ENCODE results near the gene RAPGEF2.
"Not testable (repeated sequence)": the region's sequence is repeated elsewhere in the genome, so short reads cannot be mapped to it uniquely, and the experiment has no call there.

Gene RAPGEF2

GRCh38 chr4:159312236-159312635 lies 209.4 kb downstream of the RAPGEF2 start:
- Histone ChIP-seq H3K36me3 (ENCODE audit: control insufficient read depth, insufficient read depth, low read length) (peaks cover 25% of the 10 kb centered on the region), H3K9me3 (ENCODE audit: control insufficient read depth, low read length) (no peaks in the 10 kb centered on the region), H3K4me3 (ENCODE audit: extremely low read depth, insufficient read depth, low read length, poor library complexity, severe bottlenecking) (no peak overlapping the region), H3K4me1 (ENCODE audit: control insufficient read depth, insufficient read depth, low read length, poor library complexity, severe bottlenecking) (peaks cover 19% of the 10 kb centered on the region), H3K27ac (ENCODE audit: low read depth, low read length, severe bottlenecking) (no peak overlapping the region)

- WGBS, 2 experiments (ENCODE audit: insufficient coverage in 2 of 2) = 69 to 78% methylated on average over 8 to 9 of the region's 12 CpGs
- peaks cover 27% of the 10 kb centered on the region for H3K36me3 ChIP-seq (ENCODE audit: control insufficient read depth, insufficient read depth, low read length)
- not testable (repeated sequence) for H3K4me1 ChIP-seq (ENCODE audit: control insufficient read depth, insufficient read depth, low read length, poor library complexity, severe bottlenecking); H3K4me3 ChIP-seq (ENCODE audit: extremely low read depth, insufficient read depth, low read length, poor library complexity, severe bottlenecking); H3K9me3 ChIP-seq (ENCODE audit: control insufficient read depth, low read length); H3K27ac ChIP-seq (ENCODE audit: low read depth, low read length, severe bottlenecking)
Observed at GRCh38 chr4:159315879-159316278, 213.0 kb downstream of the RAPGEF2 start.

GRCh38 chr4:159317203-159317602 lies 214.3 kb downstream of the RAPGEF2 start:
- no peak overlapping the region for H3K27ac ChIP-seq (ENCODE audit: low read depth, low read length, severe bottlenecking)
- WGBS, 2 experiments (ENCODE audit: insufficient coverage in 2 of 2) = 96 to 100% methylated on average over 5 of the region's 5 CpGs
- H3K4me1 ChIP-seq (ENCODE audit: control insufficient read depth, insufficient read depth, low read length, poor library complexity, severe bottlenecking) = no peaks in the 10 kb centered on the region
- no peak overlapping the region for H3K4me3 ChIP-seq (ENCODE audit: extremely low read depth, insufficient read depth, low read length, poor library complexity, severe bottlenecking)
- H3K36me3 ChIP-seq (ENCODE audit: control insufficient read depth, insufficient read depth, low read length) = peaks cover 32% of the 10 kb centered on the region
- H3K9me3 ChIP-seq (ENCODE audit: control insufficient read depth, low read length) = no peaks in the 10 kb centered on the region

- WGBS, 2 experiments (ENCODE audit: insufficient coverage in 2 of 2) = 94% methylated on average over 2 of the region's 4 CpGs
- no peaks in the 10 kb centered on the region for H3K9me3 ChIP-seq (ENCODE audit: control insufficient read depth, low read length)
- no peak overlapping the region for H3K27ac ChIP-seq (ENCODE audit: low read depth, low read length, severe bottlenecking)
- H3K4me3 ChIP-seq (ENCODE audit: extremely low read depth, insufficient read depth, low read length, poor library complexity, severe bottlenecking) = no peak overlapping the region
- H3K4me1 ChIP-seq (ENCODE audit: control insufficient read depth, insufficient read depth, low read length, poor library complexity, severe bottlenecking) = no peaks in the 10 kb centered on the region
- H3K36me3 ChIP-seq (ENCODE audit: control insufficient read depth, insufficient read depth, low read length) = peaks cover 44% of the 10 kb centered on the region
Observed at GRCh38 chr4:159319027-159319426, 216.1 kb downstream of the RAPGEF2 start.

GRCh38 chr4:159326480-159326879 lies 223.6 kb downstream of the RAPGEF2 start:
- no peaks in the 10 kb centered on the region for H3K4me1 ChIP-seq (ENCODE audit: control insufficient read depth, insufficient read depth, low read length, poor library complexity, severe bottlenecking)
- H3K36me3 ChIP-seq (ENCODE audit: control insufficient read depth, insufficient read depth, low read length) = peaks cover 24% of the 10 kb centered on the region
- no peaks in the 10 kb centered on the region for H3K9me3 ChIP-seq (ENCODE audit: control insufficient read depth, low read length)
- no peak overlapping the region for H3K27ac ChIP-seq (ENCODE audit: low read depth, low read length, severe bottlenecking)
- no peak overlapping the region for H3K4me3 ChIP-seq (ENCODE audit: extremely low read depth, insufficient read depth, low read length, poor library complexity, severe bottlenecking)

GRCh38 chr4:159328766-159329165 lies 225.9 kb downstream of the RAPGEF2 start:
- H3K4me1 ChIP-seq (ENCODE audit: control insufficient read depth, insufficient read depth, low read length, poor library complexity, severe bottlenecking) = no peaks in the 10 kb centered on the region
- no peak overlapping the region for H3K27ac ChIP-seq (ENCODE audit: low read depth, low read length, severe bottlenecking)
- H3K4me3 ChIP-seq (ENCODE audit: extremely low read depth, insufficient read depth, low read length, poor library complexity, severe bottlenecking) = no peak overlapping the region
- no CpG with 5 or more reads among the region's 2 CpGs for WGBS, 2 experiments (ENCODE audit: insufficient coverage in 2 of 2)
- H3K36me3 ChIP-seq (ENCODE audit: control insufficient read depth, insufficient read depth, low read length) = peaks cover 19% of the 10 kb centered on the region
- H3K9me3 ChIP-seq (ENCODE audit: control insufficient read depth, low read length) = no peaks in the 10 kb centered on the region

- WGBS, 2 experiments (ENCODE audit: insufficient coverage in 2 of 2) = 83% methylated on average over 1 of the region's 1 CpG; no CpG with 5 or more reads in 1 of the 2 experiments
- H3K36me3 ChIP-seq (ENCODE audit: control insufficient read depth, insufficient read depth, low read length) = peaks cover 37% of the 10 kb centered on the region
- no peaks in the 10 kb centered on the region for H3K9me3 ChIP-seq (ENCODE audit: control insufficient read depth, low read length)
- no peak overlapping the region for H3K27ac ChIP-seq (ENCODE audit: low read depth, low read length, severe bottlenecking)
- H3K4me1 ChIP-seq (ENCODE audit: control insufficient read depth, insufficient read depth, low read length, poor library complexity, severe bottlenecking) = no peaks in the 10 kb centered on the region
- no peak overlapping the region for H3K4me3 ChIP-seq (ENCODE audit: extremely low read depth, insufficient read depth, low read length, poor library complexity, severe bottlenecking)
Observed at GRCh38 chr4:159334461-159334860, 231.6 kb downstream of the RAPGEF2 start.

- 100% methylated on average over 1 of the region's 2 CpGs; no CpG with 5 or more reads in 1 of the 2 experiments for WGBS, 2 experiments (ENCODE audit: insufficient coverage in 2 of 2)
- peaks cover 48% of the 10 kb centered on the region for H3K36me3 ChIP-seq (ENCODE audit: control insufficient read depth, insufficient read depth, low read length)
- H3K9me3 ChIP-seq (ENCODE audit: control insufficient read depth, low read length) = no peaks in the 10 kb centered on the region
Observed at GRCh38 chr4:159337041-159337440, 234.2 kb downstream of the RAPGEF2 start.

GRCh38 chr4:159341522-159341921 lies 238.6 kb downstream of the RAPGEF2 start:
- no peaks in the 10 kb centered on the region for H3K4me1 ChIP-seq (ENCODE audit: control insufficient read depth, insufficient read depth, low read length, poor library complexity, severe bottlenecking)
- H3K4me3 ChIP-seq (ENCODE audit: extremely low read depth, insufficient read depth, low read length, poor library complexity, severe bottlenecking) = no peak overlapping the region
- peaks cover 68% of the 10 kb centered on the region for H3K36me3 ChIP-seq (ENCODE audit: control insufficient read depth, insufficient read depth, low read length)
- WGBS, 2 experiments (ENCODE audit: insufficient coverage in 2 of 2) = no CpG with 5 or more reads among the region's 2 CpGs
- no peaks in the 10 kb centered on the region for H3K9me3 ChIP-seq (ENCODE audit: control insufficient read depth, low read length)
- H3K27ac ChIP-seq (ENCODE audit: low read depth, low read length, severe bottlenecking) = no peak overlapping the region

More at GRCh38 chr4:159337041-159337440, 234.2 kb downstream of the RAPGEF2 start:
- H3K4me3 ChIP-seq (ENCODE audit: extremely low read depth, insufficient read depth, low read length, poor library complexity, severe bottlenecking) = no peak overlapping the region
- H3K27ac ChIP-seq (ENCODE audit: low read depth, low read length, severe bottlenecking) = no peak overlapping the region
- H3K4me1 ChIP-seq (ENCODE audit: control insufficient read depth, insufficient read depth, low read length, poor library complexity, severe bottlenecking) = no peaks in the 10 kb centered on the region

GRCh38 chr4:159342374-159342773 lies 239.5 kb downstream of the RAPGEF2 start:
- H3K27ac ChIP-seq (ENCODE audit: low read depth, low read length, severe bottlenecking) = no peak overlapping the region
- H3K4me3 ChIP-seq (ENCODE audit: extremely low read depth, insufficient read depth, low read length, poor library complexity, severe bottlenecking) = no peak overlapping the region
- no peaks in the 10 kb centered on the region for H3K4me1 ChIP-seq (ENCODE audit: control insufficient read depth, insufficient read depth, low read length, poor library complexity, severe bottlenecking)
- WGBS, 2 experiments (ENCODE audit: insufficient coverage in 2 of 2) = no CpG with 5 or more reads among the region's 3 CpGs
- no peaks in the 10 kb centered on the region for H3K9me3 ChIP-seq (ENCODE audit: control insufficient read depth, low read length)
- peaks cover 76% of the 10 kb centered on the region for H3K36me3 ChIP-seq (ENCODE audit: control insufficient read depth, insufficient read depth, low read length)

- H3K9me3 ChIP-seq (ENCODE audit: control insufficient read depth, low read length) = no peaks in the 10 kb centered on the region
- 95% methylated on average over 6 to 7 of the region's 8 CpGs for WGBS, 2 experiments (ENCODE audit: insufficient coverage in 2 of 2)
- H3K27ac ChIP-seq (ENCODE audit: low read depth, low read length, severe bottlenecking) = no peak overlapping the region
- H3K4me3 ChIP-seq (ENCODE audit: extremely low read depth, insufficient read depth, low read length, poor library complexity, severe bottlenecking) = no peak overlapping the region
- peaks cover 80% of the 10 kb centered on the region for H3K36me3 ChIP-seq (ENCODE audit: control insufficient read depth, insufficient read depth, low read length)
- no peaks in the 10 kb centered on the region for H3K4me1 ChIP-seq (ENCODE audit: control insufficient read depth, insufficient read depth, low read length, poor library complexity, severe bottlenecking)
Observed at GRCh38 chr4:159343116-159343515, 240.2 kb downstream of the RAPGEF2 start.
